ENCODE data around the gene UBE2A.

Gene UBE2A

GRCh38 chrX:119574394-119575266, at the start of gene UBE2A:
UBE2A (plus strand) TSS chrX:119574563; CDS start chrX:119574712, 149 bp downstream.
- Histone ChIP-seq H3K4me3 (ENCODE audit: low read depth in 1 of 5, low read length in 5 of 5) (peak within 1 kb of the TSS; percentile 68 to 79 (median 71)), H3K4me1 (ENCODE audit: control insufficient read depth in 5 of 5, insufficient read depth in 5 of 5, low read length in 5 of 5) (peaks cover 0 to 20% (median 18%) of the 10 kb centered on the region in 5 donors), H3K9me3 (ENCODE audit: control insufficient read depth in 5 of 5, low read length in 5 of 5) (no peaks in the 10 kb centered on the region), H3K9ac (ENCODE audit: low read length in 5 of 5) (peak within 1 kb of the TSS in 4 of 5 donors; percentile 81 to 82 (median 82)), H3K27me3 (ENCODE audit: control insufficient read depth in 5 of 5, insufficient read depth in 4 of 5, low read length in 5 of 5) (peaks cover 0 to 5% (median 0%) of the 10 kb centered on the region in 5 donors), H3K36me3 (ENCODE audit: control insufficient read depth in 5 of 5, insufficient read depth in 5 of 5, low read length in 5 of 5) (no peaks in the 10 kb centered on the region), H3K27ac (ENCODE audit: low read depth, low read length) (peak within 1 kb of the TSS; percentile 82)

GRCh38 chrX:119529345-119530276, 44.8 kb upstream of the UBE2A start:
- H3K36me3 ChIP-seq (ENCODE audit: control insufficient read depth in 5 of 5, insufficient read depth in 5 of 5, low read length in 5 of 5): no peaks in the 10 kb centered on the region
- no peak overlapping the region for H3K4me3 ChIP-seq (ENCODE audit: low read depth in 1 of 5, low read length in 5 of 5)
- H3K4me1 ChIP-seq (ENCODE audit: control insufficient read depth in 5 of 5, insufficient read depth in 5 of 5, low read length in 5 of 5): no peaks in the 10 kb centered on the region
- H3K9me3 ChIP-seq (ENCODE audit: control insufficient read depth in 5 of 5, low read length in 5 of 5): no peaks in the 10 kb centered on the region
- no peaks in the 10 kb centered on the region for H3K27me3 ChIP-seq (ENCODE audit: control insufficient read depth in 5 of 5, insufficient read depth in 4 of 5, low read length in 5 of 5)
- no peak overlapping the region for H3K9ac ChIP-seq (ENCODE audit: low read length in 5 of 5)
- no peak overlapping the region for H3K27ac ChIP-seq (ENCODE audit: low read depth, low read length)

GRCh38 chrX:119537487-119537886, 36.9 kb upstream of the UBE2A start:
- Histone ChIP-seq H3K27ac (ENCODE audit: low read depth, low read length) (no peak overlapping the region), H3K36me3 (ENCODE audit: control insufficient read depth in 5 of 5, insufficient read depth in 5 of 5, low read length in 5 of 5) (peaks cover 0 to 15% (median 3%) of the 10 kb centered on the region in 5 donors), H3K27me3 (ENCODE audit: control insufficient read depth in 5 of 5, insufficient read depth in 4 of 5, low read length in 5 of 5) (no peaks in the 10 kb centered on the region), H3K4me3 (ENCODE audit: low read depth in 1 of 5, low read length in 5 of 5) (no peak overlapping the region), H3K4me1 (ENCODE audit: control insufficient read depth in 5 of 5, insufficient read depth in 5 of 5, low read length in 5 of 5) (peaks cover 0 to 2% (median 0%) of the 10 kb centered on the region in 5 donors), H3K9ac (ENCODE audit: low read length in 5 of 5) (no peak overlapping the region), H3K9me3 (ENCODE audit: control insufficient read depth in 5 of 5, low read length in 5 of 5) (no peaks in the 10 kb centered on the region)

- no peak overlapping the region for H3K27ac ChIP-seq (ENCODE audit: low read depth, low read length)
- H3K9me3 ChIP-seq (ENCODE audit: control insufficient read depth in 5 of 5, low read length in 5 of 5): no peaks in the 10 kb centered on the region
- no peaks in the 10 kb centered on the region for H3K27me3 ChIP-seq (ENCODE audit: control insufficient read depth in 5 of 5, insufficient read depth in 4 of 5, low read length in 5 of 5)
- H3K9ac ChIP-seq (ENCODE audit: low read length in 5 of 5): no peak overlapping the region
- H3K4me1 ChIP-seq (ENCODE audit: control insufficient read depth in 5 of 5, insufficient read depth in 5 of 5, low read length in 5 of 5): peaks cover 0 to 2% (median 0%) of the 10 kb centered on the region in 5 donors
- no peak overlapping the region for H3K4me3 ChIP-seq (ENCODE audit: low read depth in 1 of 5, low read length in 5 of 5)
- peaks cover 0 to 15% (median 3%) of the 10 kb centered on the region in 5 donors for H3K36me3 ChIP-seq (ENCODE audit: control insufficient read depth in 5 of 5, insufficient read depth in 5 of 5, low read length in 5 of 5)
Measured at GRCh38 chrX:119539872-119540271, 34.5 kb upstream of the UBE2A start.

GRCh38 chrX:119541188-119541587, 33.2 kb upstream of the UBE2A start:
- H3K27ac ChIP-seq (ENCODE audit: low read depth, low read length): no peak overlapping the region
- H3K9ac ChIP-seq (ENCODE audit: low read length in 5 of 5): no peak overlapping the region
- H3K4me3 ChIP-seq (ENCODE audit: low read depth in 1 of 5, low read length in 5 of 5): no peak overlapping the region

GRCh38 chrX:119549327-119550016, 24.9 kb upstream of the UBE2A start:
- no peak overlapping the region for H3K4me3 ChIP-seq (ENCODE audit: low read depth in 1 of 5, low read length in 5 of 5)
- H3K36me3 ChIP-seq (ENCODE audit: control insufficient read depth in 5 of 5, insufficient read depth in 5 of 5, low read length in 5 of 5): peaks cover 0 to 1% (median 0%) of the 10 kb centered on the region in 5 donors
- H3K27ac ChIP-seq (ENCODE audit: low read depth, low read length): no peak overlapping the region
- H3K9me3 ChIP-seq (ENCODE audit: control insufficient read depth in 5 of 5, low read length in 5 of 5): no peaks in the 10 kb centered on the region
- H3K9ac ChIP-seq (ENCODE audit: low read length in 5 of 5): no peak overlapping the region
- peaks cover 0 to 17% (median 0%) of the 10 kb centered on the region in 5 donors for H3K4me1 ChIP-seq (ENCODE audit: control insufficient read depth in 5 of 5, insufficient read depth in 5 of 5, low read length in 5 of 5)
- H3K27me3 ChIP-seq (ENCODE audit: control insufficient read depth in 5 of 5, insufficient read depth in 4 of 5, low read length in 5 of 5): no peaks in the 10 kb centered on the region

More at GRCh38 chrX:119541188-119541587, 33.2 kb upstream of the UBE2A start:
- H3K4me1 ChIP-seq (ENCODE audit: control insufficient read depth in 5 of 5, insufficient read depth in 5 of 5, low read length in 5 of 5): peaks cover 0 to 2% (median 0%) of the 10 kb centered on the region in 5 donors
- no peaks in the 10 kb centered on the region for H3K9me3 ChIP-seq (ENCODE audit: control insufficient read depth in 5 of 5, low read length in 5 of 5)
- peaks cover 0 to 15% (median 3%) of the 10 kb centered on the region in 5 donors for H3K36me3 ChIP-seq (ENCODE audit: control insufficient read depth in 5 of 5, insufficient read depth in 5 of 5, low read length in 5 of 5)
- H3K27me3 ChIP-seq (ENCODE audit: control insufficient read depth in 5 of 5, insufficient read depth in 4 of 5, low read length in 5 of 5): no peaks in the 10 kb centered on the region

GRCh38 chrX:119552508-119552907, 21.9 kb upstream of the UBE2A start:
- no peak overlapping the region for H3K27ac ChIP-seq (ENCODE audit: low read depth, low read length)
- peaks cover 0 to 24% (median 0%) of the 10 kb centered on the region in 5 donors for H3K4me1 ChIP-seq (ENCODE audit: control insufficient read depth in 5 of 5, insufficient read depth in 5 of 5, low read length in 5 of 5)
- peaks cover 0 to 2% (median 2%) of the 10 kb centered on the region in 5 donors for H3K9me3 ChIP-seq (ENCODE audit: control insufficient read depth in 5 of 5, low read length in 5 of 5)
- no peak overlapping the region for H3K4me3 ChIP-seq (ENCODE audit: low read depth in 1 of 5, low read length in 5 of 5)
- no peaks in the 10 kb centered on the region for H3K27me3 ChIP-seq (ENCODE audit: control insufficient read depth in 5 of 5, insufficient read depth in 4 of 5, low read length in 5 of 5)
- H3K9ac ChIP-seq (ENCODE audit: low read length in 5 of 5): no peak overlapping the region
- peaks cover 0 to 8% (median 3%) of the 10 kb centered on the region in 5 donors for H3K36me3 ChIP-seq (ENCODE audit: control insufficient read depth in 5 of 5, insufficient read depth in 5 of 5, low read length in 5 of 5)

- H3K4me1 ChIP-seq (ENCODE audit: control insufficient read depth in 5 of 5, insufficient read depth in 5 of 5, low read length in 5 of 5): peaks cover 2 to 13% (median 9%) of the 10 kb centered on the region in 5 donors
- peaks cover 0 to under 1% (median 0%) of the 10 kb centered on the region in 5 donors for H3K36me3 ChIP-seq (ENCODE audit: control insufficient read depth in 5 of 5, insufficient read depth in 5 of 5, low read length in 5 of 5)
- no peaks in the 10 kb centered on the region for H3K27me3 ChIP-seq (ENCODE audit: control insufficient read depth in 5 of 5, insufficient read depth in 4 of 5, low read length in 5 of 5)
- H3K9ac ChIP-seq (ENCODE audit: low read length in 5 of 5): peak within 1 kb of the TSS; percentile 73 to 84 (median 81)
- H3K9me3 ChIP-seq (ENCODE audit: control insufficient read depth in 5 of 5, low read length in 5 of 5): no peaks in the 10 kb centered on the region
- peak within 1 kb of the TSS; percentile 63 to 81 (median 75) for H3K4me3 ChIP-seq (ENCODE audit: low read depth in 1 of 5, low read length in 5 of 5)
- H3K27ac ChIP-seq (ENCODE audit: low read depth, low read length): peak within 1 kb of the TSS; percentile 65
Measured at GRCh38 chrX:119565107-119565663, 9.2 kb upstream of the UBE2A start, which contains the start of gene STEEP1. STEEP1 (minus strand) TSS chrX:119565409; CDS start chrX:119565355, 54 bp downstream.

- H3K9ac ChIP-seq (ENCODE audit: low read length in 5 of 5): no peak overlapping the region
- H3K4me1 ChIP-seq (ENCODE audit: control insufficient read depth in 5 of 5, insufficient read depth in 5 of 5, low read length in 5 of 5): peaks cover 0 to 14% (median 11%) of the 10 kb centered on the region in 5 donors
- no peak overlapping the region for H3K27ac ChIP-seq (ENCODE audit: low read depth, low read length)
- H3K4me3 ChIP-seq (ENCODE audit: low read depth in 1 of 5, low read length in 5 of 5): no peak overlapping the region
- H3K36me3 ChIP-seq (ENCODE audit: control insufficient read depth in 5 of 5, insufficient read depth in 5 of 5, low read length in 5 of 5): no peaks in the 10 kb centered on the region
- H3K9me3 ChIP-seq (ENCODE audit: control insufficient read depth in 5 of 5, low read length in 5 of 5): no peaks in the 10 kb centered on the region
- peaks cover 0 to 5% (median 0%) of the 10 kb centered on the region in 5 donors for H3K27me3 ChIP-seq (ENCODE audit: control insufficient read depth in 5 of 5, insufficient read depth in 4 of 5, low read length in 5 of 5)
Measured at GRCh38 chrX:119570351-119570835, 4.0 kb upstream of the UBE2A start.

Data from subcutaneous abdominal adipose tissue (tissue), 5 donors.